PC-9 (cell line): ENCODE measurements around the gene NAA40. TPM values are rescaled to one million over a fixed set of nuclear protein-coding genes. Genes with fewer than 3 reads are reported as not detected.

Source experiments
- BruUV-seq: library from RNA; stranded (reverse); fragments of 400-500 nt; replicated peaks from 2 replicates; lab custom pipeline; 2021; lab: Mats Ljungman, UMichigan
- CTCF ChIA-PET: fragments of 300-600 bp; sonication (Branson Sonifier 250); formaldehyde crosslinking; loops from one replicate; lab custom pipeline; 2022; ENCODE audit warnings: antibody characterized with exemption; lab: Charles Lee
- POLR2A ChIA-PET: fragments of 300-600 bp; sonication (Branson Sonifier 250); formaldehyde crosslinking; loops from one replicate; lab custom pipeline; 2022; ENCODE audit warnings: antibody characterized with exemption; ENCODE audit not compliant: unreplicated experiment; lab: Charles Lee
- DNase-seq, 2 experiments: peaks; one replicate each; pipeline versions ENCODE4 v3.0.0 to v3.0.0-alpha.2; 2015 to 2022; ENCODE audit warnings: mixed read lengths in 1 of 2
- H2AFZ ChIP-seq: fragments of 200-600 bp; sonication (generic); 2 replicates; pipeline ENCODE4 v1.8.1; 2017; ENCODE audit warnings: antibody characterized with exemption
- H3F3A ChIP-seq: fragments of 200-600 bp; sonication (generic); 2 replicates; pipeline ENCODE4 v1.8.1; 2017; ENCODE audit warnings: antibody characterized with exemption, mild to moderate bottlenecking, low read depth; ENCODE audit not compliant: insufficient read depth
- H3K27ac ChIP-seq: fragments of 200-600 bp; sonication (generic); 2 replicates; pipeline ENCODE4 v1.6.1; 2016; ENCODE audit warnings: mixed run types
- H3K27me3 ChIP-seq: fragments of 200-600 bp; sonication (generic); 2 replicates; pipeline ENCODE4 v1.6.1; 2016; ENCODE audit warnings: low read depth, mixed run types; ENCODE audit not compliant: insufficient read depth
- H3K36me3 ChIP-seq: fragments of 200-600 bp; sonication (generic); 2 replicates; pipeline ENCODE4 v1.6.1; 2016; ENCODE audit warnings: low read depth, mixed run types
- H3K4me1 ChIP-seq: fragments of 200-600 bp; sonication (generic); replicated peaks from 2 replicates; pipeline ENCODE4 v1.6.1; 2016; ENCODE audit warnings: mixed run types; ENCODE audit not compliant: insufficient read depth
- H3K4me2 ChIP-seq: fragments of 200-600 bp; sonication (generic); 2 replicates; pipeline ENCODE4 v1.6.1; 2017; ENCODE audit warnings: mixed run types
- H3K4me3 ChIP-seq: fragments of 200-600 bp; sonication (generic); 2 replicates; pipeline ENCODE4 v1.6.1; 2016; ENCODE audit warnings: mixed run types
- H3K79me2 ChIP-seq: fragments of 200-600 bp; sonication (generic); 2 replicates; pipeline ENCODE4 v1.6.1; 2017; ENCODE audit warnings: low read depth, mixed run types
- H3K9me2 ChIP-seq: fragments of 200-600 bp; sonication (generic); 2 replicates; pipeline ENCODE4 v1.8.1; 2017; ENCODE audit warnings: mild to moderate bottlenecking; ENCODE audit not compliant: insufficient read depth
- H3K9me3 ChIP-seq: fragments of 200-600 bp; sonication (generic); 2 replicates; pipeline ENCODE4 v1.8.1; 2016; ENCODE audit warnings: low read depth; ENCODE audit not compliant: insufficient read depth
- H4K20me1 ChIP-seq: fragments of 200-600 bp; sonication (generic); 2 replicates; pipeline ENCODE4 v1.8.1; 2017; ENCODE audit not compliant: insufficient read depth
- EZH2 ChIP-seq: fragments of 200-600 bp; sonication (generic); IDR thresholded peaks from 2 replicates; pipeline ENCODE4 v1.8.0; 2017; ENCODE audit warnings: antibody characterized with exemption, low read depth
- intact Hi-C: fragments of 100-400 bp; cut with micrococcal nuclease; formaldehyde crosslinking; loops from one replicate; pipeline ENCODE4 v1.10.0; 2022; ENCODE audit not compliant: unreplicated experiment
- total RNA-seq: library from RNA; stranded (reverse); gene quantifications from 2 replicates; pipeline ENCODE4 v1.2.3, GENCODE V29; 2021
- TF ChIP-seq, protein P1 (sequence below): fragments of 200-600 bp; sonication (generic); conservative IDR thresholded peaks from 2 replicates; pipeline ENCODE4 v1.6.1; 2017; ENCODE audit warnings: mixed run types, antibody characterized with exemption, mild to moderate bottlenecking, moderate library complexity

Gene NAA40
- total RNA-seq, 1 experiment from 2014 or later, result 47.4 TPM

DNA sequence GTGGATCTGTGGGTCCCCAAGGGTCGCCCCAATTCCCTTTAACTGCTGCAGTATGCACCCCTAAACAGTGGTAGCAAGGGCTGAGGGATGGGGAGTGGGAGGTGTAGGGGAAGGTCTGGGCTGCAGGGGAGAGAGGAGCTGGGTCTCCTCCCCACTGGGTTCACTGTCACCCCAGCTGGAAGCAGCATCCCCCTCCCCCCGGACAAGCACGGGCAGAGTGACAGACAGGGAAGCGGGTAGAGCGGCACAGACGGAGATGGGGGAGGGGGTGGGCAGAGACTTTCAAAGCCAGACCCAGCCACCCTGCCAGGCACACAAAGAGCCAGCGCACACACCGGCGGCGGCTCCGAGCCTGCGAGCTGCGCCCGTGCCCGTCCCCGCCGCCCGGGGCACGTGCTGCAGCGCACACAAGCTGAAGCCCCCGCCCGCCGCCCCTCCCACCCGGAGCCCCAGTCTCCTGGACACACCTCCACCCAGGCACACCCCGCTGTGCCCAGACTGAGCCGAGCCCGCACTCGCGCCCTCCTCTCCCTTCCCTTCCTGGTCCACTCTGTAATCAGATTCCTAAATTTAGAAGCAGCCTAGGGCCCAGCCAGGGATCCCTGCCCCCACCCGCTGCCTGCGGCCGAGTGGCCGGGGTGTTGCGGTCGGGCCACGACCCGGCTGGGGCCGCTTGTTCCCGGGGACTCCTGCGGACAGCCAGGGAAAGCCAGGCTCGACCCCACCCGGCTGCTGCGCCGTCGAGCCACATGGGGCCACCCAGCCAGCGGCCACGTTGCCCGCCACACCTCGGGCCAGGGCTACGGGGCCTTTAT is 20.9 kb upstream of the NAA40 start:
- H3K4me2 ChIP-seq, result peak overlapping the region; percentile 81
- POLR2A ChIA-PET, result interaction anchor here (0.7 kb wide), 1 partner anchor 14 kb away, joined by 3 read pairs; no protein-coding TSS in a partner anchor
- TF ChIP-seq, protein P1, sequence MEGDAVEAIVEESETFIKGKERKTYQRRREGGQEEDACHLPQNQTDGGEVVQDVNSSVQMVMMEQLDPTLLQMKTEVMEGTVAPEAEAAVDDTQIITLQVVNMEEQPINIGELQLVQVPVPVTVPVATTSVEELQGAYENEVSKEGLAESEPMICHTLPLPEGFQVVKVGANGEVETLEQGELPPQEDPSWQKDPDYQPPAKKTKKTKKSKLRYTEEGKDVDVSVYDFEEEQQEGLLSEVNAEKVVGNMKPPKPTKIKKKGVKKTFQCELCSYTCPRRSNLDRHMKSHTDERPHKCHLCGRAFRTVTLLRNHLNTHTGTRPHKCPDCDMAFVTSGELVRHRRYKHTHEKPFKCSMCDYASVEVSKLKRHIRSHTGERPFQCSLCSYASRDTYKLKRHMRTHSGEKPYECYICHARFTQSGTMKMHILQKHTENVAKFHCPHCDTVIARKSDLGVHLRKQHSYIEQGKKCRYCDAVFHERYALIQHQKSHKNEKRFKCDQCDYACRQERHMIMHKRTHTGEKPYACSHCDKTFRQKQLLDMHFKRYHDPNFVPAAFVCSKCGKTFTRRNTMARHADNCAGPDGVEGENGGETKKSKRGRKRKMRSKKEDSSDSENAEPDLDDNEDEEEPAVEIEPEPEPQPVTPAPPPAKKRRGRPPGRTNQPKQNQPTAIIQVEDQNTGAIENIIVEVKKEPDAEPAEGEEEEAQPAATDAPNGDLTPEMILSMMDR, result no peak
- no peak for TF ChIP-seq EZH2

DNA sequence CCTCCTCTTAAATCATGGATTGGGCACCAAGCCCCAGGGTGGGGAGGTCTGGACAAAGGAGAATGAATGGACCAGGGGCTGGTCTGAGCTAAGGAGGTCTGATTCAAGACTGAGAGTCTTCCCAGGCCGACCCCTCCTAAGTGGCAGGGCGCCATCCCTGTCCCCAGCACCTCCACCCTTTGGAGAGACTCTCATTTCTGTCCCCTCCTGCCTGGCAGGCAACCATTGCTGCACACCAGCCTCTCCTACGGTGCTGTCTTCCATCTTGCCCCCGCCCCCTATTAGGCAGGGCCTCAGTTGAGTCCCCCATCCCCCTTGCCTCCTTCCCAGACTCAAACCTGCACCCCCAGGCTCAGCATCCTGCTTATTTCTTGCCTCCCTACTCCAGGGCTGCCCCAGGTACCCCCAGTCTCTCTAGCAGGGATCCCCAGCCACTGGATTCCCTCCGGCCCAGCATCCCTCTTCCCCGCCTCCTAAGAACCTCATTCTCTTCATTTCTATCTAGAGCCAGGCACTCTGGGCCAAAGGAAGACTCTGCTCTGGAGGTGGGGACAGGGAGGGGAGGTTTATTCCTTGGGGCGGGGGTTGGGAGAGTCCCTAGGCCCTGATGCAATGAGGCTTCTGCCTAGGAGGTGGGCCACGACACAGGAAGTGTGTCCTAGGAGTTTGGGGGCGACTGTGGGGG is 20.2 kb upstream of the NAA40 start:
- no peaks in the 10 kb centered on the region for H3K36me3 ChIP-seq
- ChIA-PET CTCF (interaction anchor here (2.0 kb wide), 1 partner anchor 16 kb away, joined by 18 read pairs; no protein-coding TSS in a partner anchor), POLR2A (no interaction called here)
- no peaks in the 10 kb centered on the region for H3K27me3 ChIP-seq
- peak; percentile 40 to 41 for DNase-seq
- H3K4me2 ChIP-seq, result peak overlapping the region; percentile 81
- H3K27ac ChIP-seq, result peak overlapping the region; percentile 55
- intact Hi-C loops, result loop anchor here (1.0 to 5.0 kb wide), 3 partner anchors 16 to 46 kb away; no protein-coding TSS in a partner anchor
- peak overlapping the region; percentile 85 for H2AFZ ChIP-seq
- TF ChIP-seq, protein P1, result no peak
- no peak for TF ChIP-seq EZH2
- no TSS peak for BruUV-seq
- H3K9me2 ChIP-seq, result no peaks in the 10 kb centered on the region
- H3F3A ChIP-seq, result peaks cover 39% of the 10 kb centered on the region
- no peaks in the 10 kb centered on the region for H3K79me2 ChIP-seq
- H4K20me1 ChIP-seq, result no peaks in the 10 kb centered on the region
- peaks cover 53% of the 10 kb centered on the region for H3K4me1 ChIP-seq
- peak overlapping the region; percentile 62; the same call in 1 of the 2 replicates for H3K4me3 ChIP-seq
- H3K9me3 ChIP-seq, result no peaks in the 10 kb centered on the region

More for the DNA sequence above, 20.9 kb upstream of the NAA40 start:
- 0 out of 2 replicates have a peak overlapping the region, but pooled peaks have one; percentile 53 for H2AFZ ChIP-seq
- intact Hi-C loops, result loop anchor here (5.0 kb wide), 1 partner anchor 46 kb away; no protein-coding TSS in a partner anchor
- H3K4me3 ChIP-seq, result peak overlapping the region; percentile 62
- H3K27ac ChIP-seq, result no peak overlapping the region
- H3K79me2 ChIP-seq, result no peaks in the 10 kb centered on the region
- no peaks in the 10 kb centered on the region for H3K9me3 ChIP-seq
- no peaks in the 10 kb centered on the region for H3K27me3 ChIP-seq
- H3F3A ChIP-seq, result peaks cover 44% of the 10 kb centered on the region
- peak; percentile 48 to 59 for DNase-seq
- peaks cover 48% of the 10 kb centered on the region for H3K4me1 ChIP-seq
- BruUV-seq, result no TSS peak
- no peaks in the 10 kb centered on the region for H4K20me1 ChIP-seq
- no peaks in the 10 kb centered on the region for H3K9me2 ChIP-seq
- CTCF ChIA-PET, result interaction anchor here (1.1 to 2.0 kb wide), 2 partner anchors 17 to 28 kb away, joined by 9 to 18 read pairs; no protein-coding TSS in a partner anchor
- no peaks in the 10 kb centered on the region for H3K36me3 ChIP-seq
